GM12878 (cell line): ENCODE data around the gene GPRC5B.

Experiments
- CTCF ChIP-seq, 3 experiments: IDR thresholded peaks in 2 of 3; conservative IDR thresholded peaks in 1 of 3; 2 replicates each; pipeline ENCODE4 v1.5.1; 2011; ENCODE audit warnings: low read depth in 3 of 3, low read length in 3 of 3, mild to moderate bottlenecking in 3 of 3, control low read depth in 2 of 3, moderate library complexity in 2 of 3, inconsistent platforms in 1 of 3, mixed read lengths in 1 of 3; ENCODE audit not compliant: control insufficient read depth in 2 of 3, insufficient read depth in 1 of 3; ENCODE audit errors: extremely low read depth in 1 of 3
- EZH2 ChIP-seq: IDR thresholded peaks from 2 replicates; pipeline ENCODE4 v1.6.1; 2012; ENCODE audit warnings: low read depth, mild to moderate bottlenecking, control low read depth, inconsistent platforms, low read length, borderline replicate concordance; ENCODE audit not compliant: control insufficient read depth
- IRF4 ChIP-seq: IDR thresholded peaks from 2 replicates; pipeline ENCODE4 v1.6.1; 2011; ENCODE audit warnings: low read depth, low read length
- PML ChIP-seq: IDR thresholded peaks from 2 replicates; pipeline ENCODE4 v1.6.1; 2012; ENCODE audit warnings: low read length, inconsistent platforms
- POLR2A ChIP-seq: IDR thresholded peaks from 2 replicates; pipeline ENCODE4 v1.6.1; 2011; ENCODE audit warnings: low read depth, mild to moderate bottlenecking, low read length
- SRF ChIP-seq, 2 experiments: IDR thresholded peaks; 2 replicates each; pipeline ENCODE4 v1.6.1; 2011; ENCODE audit warnings: low read depth in 2 of 2, low read length in 2 of 2, mild to moderate bottlenecking in 1 of 2, moderate library complexity in 1 of 2
- TF ChIP-seq, protein P1 (sequence below): fragments of 450-650 bp; IDR thresholded peaks from 2 replicates; pipeline ENCODE4 v1.6.1; 2018; ENCODE audit warnings: borderline replicate concordance, mild to moderate bottlenecking; ENCODE audit not compliant: partially characterized antibody

GRCh38 chr16:19808061-19808641, 76.5 kb downstream of the GPRC5B start:
- TF ChIP-seq, protein P1, sequence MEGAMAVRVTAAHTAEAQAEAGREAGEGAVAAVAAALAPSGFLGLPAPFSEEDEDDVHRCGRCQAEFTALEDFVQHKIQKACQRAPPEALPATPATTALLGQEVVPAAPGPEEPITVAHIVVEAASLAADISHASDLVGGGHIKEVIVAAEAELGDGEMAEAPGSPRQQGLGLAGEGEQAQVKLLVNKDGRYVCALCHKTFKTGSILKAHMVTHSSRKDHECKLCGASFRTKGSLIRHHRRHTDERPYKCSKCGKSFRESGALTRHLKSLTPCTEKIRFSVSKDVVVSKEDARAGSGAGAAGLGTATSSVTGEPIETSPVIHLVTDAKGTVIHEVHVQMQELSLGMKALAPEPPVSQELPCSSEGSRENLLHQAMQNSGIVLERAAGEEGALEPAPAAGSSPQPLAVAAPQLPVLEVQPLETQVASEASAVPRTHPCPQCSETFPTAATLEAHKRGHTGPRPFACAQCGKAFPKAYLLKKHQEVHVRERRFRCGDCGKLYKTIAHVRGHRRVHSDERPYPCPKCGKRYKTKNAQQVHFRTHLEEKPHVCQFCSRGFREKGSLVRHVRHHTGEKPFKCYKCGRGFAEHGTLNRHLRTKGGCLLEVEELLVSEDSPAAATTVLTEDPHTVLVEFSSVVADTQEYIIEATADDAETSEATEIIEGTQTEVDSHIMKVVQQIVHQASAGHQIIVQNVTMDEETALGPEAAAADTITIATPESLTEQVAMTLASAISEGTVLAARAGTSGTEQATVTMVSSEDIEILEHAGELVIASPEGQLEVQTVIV = no peak
- TF ChIP-seq IRF4 (0 out of 2 replicates have a peak, but pooled peaks have one; percentile 37), POLR2A (no peak), SRF (IDR thresholded peaks at IDR 0.05; ENCODE audit: low read depth in 2 of 2, low read length in 2 of 2) (no peak), CTCF (IDR thresholded peaks at IDR 0.05 in 2 of 3, conservative IDR thresholded peaks at IDR 0.05 in 1 of 3; ENCODE audit: control insufficient read depth in 2 of 3, extremely low read depth in 1 of 3, insufficient read depth in 1 of 3, low read depth in 3 of 3, low read length in 3 of 3) (no peak), EZH2 (no peak), PML (no peak)
